HG02678 (cell line): ENCODE measurements around the gene IL37.
"Not testable (repeated sequence)": the region's sequence is repeated elsewhere in the genome, so short reads cannot be mapped to it uniquely, and the experiment has no call there.

Experiments used
- ATAC-seq: cut with Tn5 transposase; IDR thresholded peaks from one replicate; pipeline ENCODE4 v1.9.1; 2021; ENCODE audit warnings: mild to moderate bottlenecking, moderate library complexity; ENCODE audit not compliant: unreplicated experiment

The IL37 gene

GRCh38 chr2:112919086-112919485, 8.1 kb downstream of the IL37 start:
- no peak for ATAC-seq

GRCh38 chr2:112920923-112921532, 10.1 kb downstream of the IL37 start:
- ATAC-seq, result no peak

GRCh38 chr2:112921982-112922381, 11.0 kb downstream of the IL37 start:
- ATAC-seq, result no peak

GRCh38 chr2:112923237-112923966, 12.4 kb downstream of the IL37 start:
- ATAC-seq, result no peak

GRCh38 chr2:112923967-112924338, 13.0 kb downstream of the IL37 start:
- ATAC-seq, result no peak

GRCh38 chr2:112924360-112924759, 13.4 kb downstream of the IL37 start:
- ATAC-seq, result no peak

GRCh38 chr2:112924821-112925220, 13.9 kb downstream of the IL37 start:
- ATAC-seq, result no peak

- ATAC-seq, result no peak
Measured at GRCh38 chr2:112926707-112927106, 15.7 kb downstream of the IL37 start.

GRCh38 chr2:112927745-112928144, 16.8 kb downstream of the IL37 start:
- no peak for ATAC-seq

GRCh38 chr2:112933261-112933660, 22.3 kb downstream of the IL37 start:
- no peak for ATAC-seq

GRCh38 chr2:112934117-112934516, 23.2 kb downstream of the IL37 start:
- not testable (repeated sequence) for ATAC-seq

GRCh38 chr2:112936927-112937232, 25.9 kb downstream of the IL37 start:
- no peak for ATAC-seq

GRCh38 chr2:112938904-112939303, 27.9 kb downstream of the IL37 start:
- ATAC-seq, result no peak

GRCh38 chr2:112939425-112939824, 28.5 kb downstream of the IL37 start:
- ATAC-seq, result no peak

GRCh38 chr2:112940859-112941625, 30.1 kb downstream of the IL37 start:
- no peak for ATAC-seq

GRCh38 chr2:112941753-112942653, 31.0 kb downstream of the IL37 start:
- ATAC-seq, result peak; percentile 95

GRCh38 chr2:112942654-112943002, 31.7 kb downstream of the IL37 start:
- no peak for ATAC-seq

GRCh38 chr2:112944971-112945370, 34.0 kb downstream of the IL37 start:
- ATAC-seq, result no peak

- no peak for ATAC-seq
Measured at GRCh38 chr2:112946086-112946485, 35.1 kb downstream of the IL37 start.

- ATAC-seq, result no peak
Measured at GRCh38 chr2:112947374-112947773, 36.4 kb downstream of the IL37 start.

- ATAC-seq, result no peak
Measured at GRCh38 chr2:112949456-112949855, 38.5 kb downstream of the IL37 start.
